Neural cell (in vitro differentiated cells): ENCODE data around the gene RCE1. TPM values are rescaled to one million over a fixed set of nuclear protein-coding genes. Genes with fewer than 3 reads are reported as not detected.

Experiments
- H2AFZ ChIP-seq: fragments of 200-600, 300-800 bp; sonication (generic), shearing (Covaris generic); 2 replicates; pipeline ENCODE4 v1.6.0; 2014; ENCODE audit warnings: low read depth, mild to moderate bottlenecking, antibody characterized with exemption, low read length, moderate library complexity
- H3F3A ChIP-seq: fragments of 200-600 bp; shearing (Covaris generic); 2 replicates; pipeline ENCODE4 v1.6.1; 2016; ENCODE audit warnings: mild to moderate bottlenecking, moderate library complexity, mixed read lengths, antibody characterized with exemption, low read length; ENCODE audit not compliant: insufficient read depth, poor library complexity, severe bottlenecking
- H3K27ac ChIP-seq: fragments of 200-600, 300-800 bp; sonication (generic), shearing (Covaris generic); 2 replicates; pipeline ENCODE4 v1.5.1; 2014; ENCODE audit warnings: mild to moderate bottlenecking, low read length, moderate library complexity
- H3K27me3 ChIP-seq: fragments of 300-800, 200-600 bp; sonication (generic), shearing (Covaris generic); 2 replicates; pipeline ENCODE4 v1.6.0; 2014; ENCODE audit warnings: mild to moderate bottlenecking, low read depth, low read length, moderate library complexity; ENCODE audit not compliant: insufficient read depth
- H3K36me3 ChIP-seq: fragments of 300-800, 200-600 bp; sonication (generic), shearing (Covaris generic); 2 replicates; pipeline ENCODE4 v1.5.1; 2014; ENCODE audit warnings: mild to moderate bottlenecking, antibody characterized with exemption, low read length, moderate library complexity; ENCODE audit not compliant: insufficient read depth
- H3K4me2 ChIP-seq: fragments of 300-800, 200-600 bp; sonication (generic), shearing (Covaris generic); 2 replicates; pipeline ENCODE4 v1.6.0; 2014; ENCODE audit warnings: mild to moderate bottlenecking, low read length
- H3K4me3 ChIP-seq: fragments of 300-800, 200-600 bp; sonication (generic), shearing (Covaris generic); 2 replicates; pipeline ENCODE4 v1.5.1; 2014; ENCODE audit warnings: mild to moderate bottlenecking, low read length, moderate library complexity
- H3K79me2 ChIP-seq: fragments of 200-600 bp; shearing (Covaris generic); replicated peaks from 2 replicates; pipeline ENCODE4 v1.6.0; 2014; ENCODE audit warnings: mild to moderate bottlenecking, low read length, moderate library complexity; ENCODE audit not compliant: insufficient read depth
- H3K9ac ChIP-seq: fragments of 300-800, 200-600 bp; sonication (generic), shearing (Covaris generic); 2 replicates; pipeline ENCODE4 v1.6.1; 2016; ENCODE audit warnings: mild to moderate bottlenecking, low read length, mixed read lengths
- H3K9me2 ChIP-seq: fragments of 200-600 bp; shearing (Covaris generic); 2 replicates; pipeline ENCODE4 v1.6.1; 2016; ENCODE audit warnings: mild to moderate bottlenecking, low read length, mixed read lengths; ENCODE audit not compliant: insufficient read depth
- H3K9me3 ChIP-seq: fragments of 200-600, 300-800 bp; sonication (generic), shearing (Covaris generic); 2 replicates; pipeline ENCODE4 v1.6.1; 2016; ENCODE audit warnings: mild to moderate bottlenecking, mixed run types, low read length, moderate library complexity, mixed read lengths
- H4K20me1 ChIP-seq: fragments of 200-600 bp; shearing (Covaris generic); 2 replicates; pipeline ENCODE4 v1.6.1; 2016; ENCODE audit warnings: mild to moderate bottlenecking, mixed run types; ENCODE audit not compliant: insufficient read depth
- EP300 ChIP-seq: fragments of 450-650 bp; conservative IDR thresholded peaks from 2 replicates; pipeline ENCODE4 v1.6.1; 2014; ENCODE audit warnings: antibody characterized with exemption, mild to moderate bottlenecking, moderate library complexity; ENCODE audit not compliant: poor library complexity, severe bottlenecking
- EZH2 ChIP-seq: fragments of 200-600, 300-800 bp; shearing (Covaris generic), sonication (generic); IDR thresholded peaks from 2 replicates; pipeline ENCODE4 v1.6.1; 2014; ENCODE audit warnings: antibody characterized with exemption, low read length, borderline replicate concordance, mild to moderate bottlenecking; ENCODE audit not compliant: insufficient read depth, poor library complexity, severe bottlenecking
- MXI1 ChIP-seq: fragments of 450-650 bp; conservative IDR thresholded peaks from 2 replicates; pipeline ENCODE4 v1.6.1; 2014; ENCODE audit warnings: antibody characterized with exemption, mild to moderate bottlenecking; ENCODE audit not compliant: poor library complexity, severe bottlenecking
- POLR2AphosphoS5 ChIP-seq: IDR thresholded peaks from 2 replicates; pipeline ENCODE4 v1.6.1; 2012
- RAD21 ChIP-seq: fragments of 450-650 bp; conservative IDR thresholded peaks from 2 replicates; pipeline ENCODE4 v1.6.1; 2014; ENCODE audit warnings: antibody characterized with exemption, mild to moderate bottlenecking, moderate library complexity
- SMC3 ChIP-seq: fragments of 450-650 bp; conservative IDR thresholded peaks from 2 replicates; pipeline ENCODE4 v1.6.1; 2014; ENCODE audit warnings: antibody characterized with exemption, mild to moderate bottlenecking, moderate library complexity; ENCODE audit not compliant: poor library complexity
- TAF1 ChIP-seq: IDR thresholded peaks from 2 replicates; pipeline ENCODE4 v1.6.1; 2012; ENCODE audit warnings: low read depth
- polyA plus RNA-seq: library from polyadenylated mRNA; depleted of rRNA; stranded (reverse); fragments of >200 nt; gene quantifications from 2 replicates; pipeline ENCODE4 v1.2.3, GENCODE V29; 2014
- TF ChIP-seq, protein P1 (sequence below): fragments of 450-650 bp; IDR thresholded peaks from 2 replicates; pipeline ENCODE4 v1.5.1; 2014; ENCODE audit warnings: antibody characterized with exemption, mild to moderate bottlenecking, moderate library complexity; ENCODE audit not compliant: poor library complexity, severe bottlenecking
- TF ChIP-seq, protein P2 (sequence below): IDR thresholded peaks from 2 replicates; pipeline ENCODE4 v1.6.1; 2012; ENCODE audit warnings: borderline replicate concordance

Gene RCE1
- polyA plus RNA-seq, 1 donor from 2014 or later = 50.5 TPM

DNA sequence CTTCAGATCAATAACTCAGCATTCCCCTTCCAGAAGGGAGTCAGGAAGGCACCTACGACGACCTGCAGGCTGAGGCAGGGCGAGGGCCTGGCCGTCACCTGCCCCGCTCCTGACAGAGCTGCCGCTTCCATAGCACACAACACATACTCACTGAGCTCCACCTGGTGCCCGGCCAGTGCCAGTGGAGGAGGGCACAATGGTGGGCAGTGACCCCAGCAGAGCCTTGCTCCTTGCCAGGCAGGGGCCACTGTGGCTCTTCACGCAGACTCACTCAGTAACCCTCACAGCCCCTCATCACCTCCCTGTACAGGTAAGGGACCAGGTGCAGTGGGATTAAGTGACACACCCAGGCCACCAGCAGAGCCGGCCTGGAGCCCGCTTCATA is 38.2 kb downstream of the RCE1 start:
- H3K9me3 ChIP-seq = no peaks in the 10 kb centered on the region
- TF ChIP-seq SMC3 (no peak), EP300 (no peak), MXI1 (no peak)
- TF ChIP-seq, protein P1, sequence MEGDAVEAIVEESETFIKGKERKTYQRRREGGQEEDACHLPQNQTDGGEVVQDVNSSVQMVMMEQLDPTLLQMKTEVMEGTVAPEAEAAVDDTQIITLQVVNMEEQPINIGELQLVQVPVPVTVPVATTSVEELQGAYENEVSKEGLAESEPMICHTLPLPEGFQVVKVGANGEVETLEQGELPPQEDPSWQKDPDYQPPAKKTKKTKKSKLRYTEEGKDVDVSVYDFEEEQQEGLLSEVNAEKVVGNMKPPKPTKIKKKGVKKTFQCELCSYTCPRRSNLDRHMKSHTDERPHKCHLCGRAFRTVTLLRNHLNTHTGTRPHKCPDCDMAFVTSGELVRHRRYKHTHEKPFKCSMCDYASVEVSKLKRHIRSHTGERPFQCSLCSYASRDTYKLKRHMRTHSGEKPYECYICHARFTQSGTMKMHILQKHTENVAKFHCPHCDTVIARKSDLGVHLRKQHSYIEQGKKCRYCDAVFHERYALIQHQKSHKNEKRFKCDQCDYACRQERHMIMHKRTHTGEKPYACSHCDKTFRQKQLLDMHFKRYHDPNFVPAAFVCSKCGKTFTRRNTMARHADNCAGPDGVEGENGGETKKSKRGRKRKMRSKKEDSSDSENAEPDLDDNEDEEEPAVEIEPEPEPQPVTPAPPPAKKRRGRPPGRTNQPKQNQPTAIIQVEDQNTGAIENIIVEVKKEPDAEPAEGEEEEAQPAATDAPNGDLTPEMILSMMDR = peak; percentile 12
- no peaks in the 10 kb centered on the region for H3K36me3 ChIP-seq
- H3K27ac ChIP-seq = no peak overlapping the region
- H3K4me3 ChIP-seq = no peak overlapping the region
- no peaks in the 10 kb centered on the region for H3F3A ChIP-seq
- H4K20me1 ChIP-seq = no peaks in the 10 kb centered on the region
- H3K27me3 ChIP-seq = no peaks in the 10 kb centered on the region
- H3K4me2 ChIP-seq = no peak overlapping the region
- H2AFZ ChIP-seq = no peak overlapping the region
- no peak overlapping the region for H3K9ac ChIP-seq
- no peaks in the 10 kb centered on the region for H3K9me2 ChIP-seq
- no peaks in the 10 kb centered on the region for H3K79me2 ChIP-seq

DNA sequence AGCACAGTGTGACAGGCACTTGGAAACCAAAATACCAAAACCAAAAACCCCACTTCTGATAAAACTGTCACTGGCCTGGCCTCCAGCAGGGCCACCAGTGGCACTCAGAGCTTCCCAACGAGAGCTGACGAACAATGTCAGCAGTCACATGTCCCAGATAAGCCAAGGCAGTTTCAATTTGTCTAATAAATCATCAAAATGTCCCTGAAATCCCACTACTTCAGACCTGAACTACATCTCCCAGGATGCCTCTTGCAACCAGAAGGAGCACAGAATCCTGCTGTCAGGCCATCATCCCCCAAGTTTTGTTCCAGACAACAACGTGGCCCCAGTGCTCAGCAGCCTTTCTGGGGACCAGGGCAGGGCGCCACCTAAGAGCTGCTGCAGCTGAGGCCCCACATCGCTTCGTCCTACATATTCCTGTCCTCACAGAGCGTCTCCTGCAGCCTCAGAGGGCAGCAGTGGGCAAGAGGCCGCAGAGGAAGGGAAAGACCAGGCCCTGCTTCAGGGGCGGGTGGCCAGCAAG is 38.7 kb downstream of the RCE1 start:
- Histone ChIP-seq H3K9me3 (no peaks in the 10 kb centered on the region), H3K36me3 (no peaks in the 10 kb centered on the region), H3K9me2 (no peaks in the 10 kb centered on the region), H3K9ac (no peak overlapping the region), H3K4me2 (no peak overlapping the region), H3K27me3 (no peaks in the 10 kb centered on the region), H3K79me2 (no peaks in the 10 kb centered on the region), H2AFZ (no peak overlapping the region), H3K27ac (no peak overlapping the region), H4K20me1 (no peaks in the 10 kb centered on the region), H3F3A (no peaks in the 10 kb centered on the region), H3K4me3 (no peak overlapping the region)
- TF ChIP-seq EP300 = no peak
- no peak for TF ChIP-seq POLR2AphosphoS5
- no peak for TF ChIP-seq MXI1
- no peak for TF ChIP-seq RAD21
- no peak for TF ChIP-seq SMC3
- TF ChIP-seq, protein P2, sequence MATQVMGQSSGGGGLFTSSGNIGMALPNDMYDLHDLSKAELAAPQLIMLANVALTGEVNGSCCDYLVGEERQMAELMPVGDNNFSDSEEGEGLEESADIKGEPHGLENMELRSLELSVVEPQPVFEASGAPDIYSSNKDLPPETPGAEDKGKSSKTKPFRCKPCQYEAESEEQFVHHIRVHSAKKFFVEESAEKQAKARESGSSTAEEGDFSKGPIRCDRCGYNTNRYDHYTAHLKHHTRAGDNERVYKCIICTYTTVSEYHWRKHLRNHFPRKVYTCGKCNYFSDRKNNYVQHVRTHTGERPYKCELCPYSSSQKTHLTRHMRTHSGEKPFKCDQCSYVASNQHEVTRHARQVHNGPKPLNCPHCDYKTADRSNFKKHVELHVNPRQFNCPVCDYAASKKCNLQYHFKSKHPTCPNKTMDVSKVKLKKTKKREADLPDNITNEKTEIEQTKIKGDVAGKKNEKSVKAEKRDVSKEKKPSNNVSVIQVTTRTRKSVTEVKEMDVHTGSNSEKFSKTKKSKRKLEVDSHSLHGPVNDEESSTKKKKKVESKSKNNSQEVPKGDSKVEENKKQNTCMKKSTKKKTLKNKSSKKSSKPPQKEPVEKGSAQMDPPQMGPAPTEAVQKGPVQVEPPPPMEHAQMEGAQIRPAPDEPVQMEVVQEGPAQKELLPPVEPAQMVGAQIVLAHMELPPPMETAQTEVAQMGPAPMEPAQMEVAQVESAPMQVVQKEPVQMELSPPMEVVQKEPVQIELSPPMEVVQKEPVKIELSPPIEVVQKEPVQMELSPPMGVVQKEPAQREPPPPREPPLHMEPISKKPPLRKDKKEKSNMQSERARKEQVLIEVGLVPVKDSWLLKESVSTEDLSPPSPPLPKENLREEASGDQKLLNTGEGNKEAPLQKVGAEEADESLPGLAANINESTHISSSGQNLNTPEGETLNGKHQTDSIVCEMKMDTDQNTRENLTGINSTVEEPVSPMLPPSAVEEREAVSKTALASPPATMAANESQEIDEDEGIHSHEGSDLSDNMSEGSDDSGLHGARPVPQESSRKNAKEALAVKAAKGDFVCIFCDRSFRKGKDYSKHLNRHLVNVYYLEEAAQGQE = no peak
- TF ChIP-seq TAF1 = no peak
- TF ChIP-seq, protein P1 = no peak
- TF ChIP-seq EZH2 = no peak
